NCI-H187 treated with DMSO at 0.1 percent for 48 hours (cell line): Measurements from ENCODE around the gene CDC123.
"Not testable (repeated sequence)": the region's sequence is repeated elsewhere in the genome, so short reads cannot be mapped to it uniquely, and the experiment has no call there.

Experiments
- DNase-seq: peaks from one replicate; lab custom pipeline; 2025; lab: John Stamatoyannopoulos, UW

CDC123 gene

GRCh38 chr10:12191715-12192114, 4.3 kb upstream of the CDC123 start:
- DNase-seq: no peak

- no peak for DNase-seq
Observed at GRCh38 chr10:12193193-12193592, 2.8 kb upstream of the CDC123 start.

GRCh38 chr10:12194752-12195271, 1.2 kb upstream of the CDC123 start:
- no peak for DNase-seq

GRCh38 chr10:12195281-12195602, 746 bp upstream of the CDC123 start:
- DNase-seq: no peak

GRCh38 chr10:12196531-12197211, 683 bp downstream of the CDC123 start:
- DNase-seq: no peak

GRCh38 chr10:12198156-12198555, 2.2 kb downstream of the CDC123 start:
- DNase-seq: no peak

DNA sequence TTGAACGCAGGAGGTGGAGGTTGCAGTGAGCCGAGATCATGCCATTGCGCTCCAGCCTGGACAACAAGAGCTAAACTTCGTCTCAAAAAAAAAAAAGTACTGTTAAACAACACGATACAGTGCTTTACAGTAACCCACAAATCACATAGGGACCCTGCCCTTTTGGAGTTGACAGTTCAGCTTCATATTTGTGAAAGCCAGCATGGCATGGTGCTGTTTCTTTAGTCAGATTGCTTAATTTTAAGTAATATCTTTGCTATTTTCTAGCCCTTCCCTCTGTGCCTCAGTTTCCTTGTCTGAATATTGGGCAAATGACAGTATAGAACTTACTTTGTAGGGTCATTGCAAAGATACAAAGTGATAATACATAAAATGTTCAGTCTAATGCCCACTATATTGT, 4.9 kb downstream of the CDC123 start:
- no peak for DNase-seq

DNA sequence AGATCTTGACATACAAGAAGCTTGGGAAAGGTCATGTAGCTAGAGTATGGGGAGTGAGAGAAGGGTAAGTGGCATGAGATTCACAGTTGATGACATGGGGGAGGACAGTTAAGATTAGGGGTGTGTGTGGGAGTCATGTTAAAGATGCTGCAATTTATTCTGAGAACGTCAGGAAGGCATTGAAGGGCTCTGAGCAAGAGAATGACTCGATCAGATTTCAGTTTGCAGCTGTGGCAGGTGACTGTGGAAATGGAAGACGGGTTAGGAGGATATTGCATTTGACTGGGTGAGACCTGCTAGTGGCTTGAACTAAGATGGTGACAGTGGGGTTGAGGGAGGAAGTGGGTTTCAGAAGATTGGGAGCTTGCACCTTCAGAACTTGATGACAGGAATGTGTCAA, 5.6 kb downstream of the CDC123 start:
- no peak for DNase-seq

GRCh38 chr10:12202226-12202625, 6.2 kb downstream of the CDC123 start:
- no peak for DNase-seq

DNA sequence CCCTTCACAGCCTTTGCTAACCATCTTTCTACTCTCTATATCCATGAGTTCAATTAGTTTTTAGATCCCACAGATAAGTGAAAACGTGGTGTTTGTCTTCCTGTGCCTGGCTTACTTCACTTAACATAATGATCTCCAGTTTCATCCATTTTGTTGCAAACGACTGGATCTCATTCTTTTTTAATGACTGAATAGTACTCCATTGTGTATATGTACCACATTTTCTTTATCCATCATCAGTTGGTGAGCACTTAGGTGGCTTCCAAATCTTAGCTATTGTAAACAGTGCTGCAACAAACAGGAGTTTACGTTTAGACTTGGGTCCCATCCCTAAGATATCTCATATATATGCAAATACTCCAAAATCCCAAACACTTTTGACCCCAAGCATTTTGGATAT, 9.1 kb downstream of the CDC123 start:
- no peak for DNase-seq

GRCh38 chr10:12207114-12207513, 11.1 kb downstream of the CDC123 start:
- DNase-seq: no peak

DNA sequence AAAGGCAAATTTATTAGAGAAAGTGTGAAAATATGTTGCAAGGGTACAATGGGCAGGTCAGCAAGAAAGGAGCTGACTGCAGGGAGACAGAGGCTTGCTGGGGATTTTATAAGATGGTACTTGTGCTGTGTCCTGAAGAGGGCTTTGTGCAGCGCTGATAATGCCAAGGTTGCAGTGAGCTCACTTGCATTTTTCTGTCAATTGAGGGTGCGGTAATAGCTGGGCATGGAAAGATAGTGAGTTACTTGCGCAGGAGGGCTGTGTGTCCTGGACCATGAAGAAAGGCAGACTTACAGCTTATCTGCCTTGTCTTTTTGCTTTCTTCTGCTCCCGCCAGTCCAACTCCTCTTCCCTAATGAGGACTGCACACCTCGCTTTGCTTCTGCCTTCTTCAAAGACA, 12.5 kb downstream of the CDC123 start:
- no peak for DNase-seq

GRCh38 chr10:12212454-12212853, 16.5 kb downstream of the CDC123 start:
- DNase-seq: no peak

DNA sequence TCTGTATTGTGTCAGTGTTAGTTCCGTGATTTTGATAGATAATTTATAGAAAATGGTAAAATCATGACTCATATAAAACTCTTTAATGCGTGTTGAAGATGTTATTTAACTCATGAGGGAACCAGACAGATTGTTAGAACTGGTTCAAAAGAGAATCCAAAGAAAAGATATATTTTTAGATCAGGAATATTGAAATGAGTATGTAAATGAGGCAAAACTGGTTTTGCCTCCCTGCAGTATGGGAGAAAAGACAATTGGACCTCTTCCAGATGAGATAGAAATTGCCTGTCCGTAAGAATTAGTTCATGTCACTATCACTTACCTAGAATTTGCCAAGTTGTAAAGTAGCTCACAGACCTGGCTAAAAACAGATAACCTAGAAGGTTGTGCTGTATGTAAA, 17.6 kb downstream of the CDC123 start:
- DNase-seq: no peak

GRCh38 chr10:12214093-12214492, 18.1 kb downstream of the CDC123 start:
- no peak for DNase-seq

- no peak for DNase-seq
Observed at GRCh38 chr10:12214763-12215218, 18.8 kb downstream of the CDC123 start.

DNA sequence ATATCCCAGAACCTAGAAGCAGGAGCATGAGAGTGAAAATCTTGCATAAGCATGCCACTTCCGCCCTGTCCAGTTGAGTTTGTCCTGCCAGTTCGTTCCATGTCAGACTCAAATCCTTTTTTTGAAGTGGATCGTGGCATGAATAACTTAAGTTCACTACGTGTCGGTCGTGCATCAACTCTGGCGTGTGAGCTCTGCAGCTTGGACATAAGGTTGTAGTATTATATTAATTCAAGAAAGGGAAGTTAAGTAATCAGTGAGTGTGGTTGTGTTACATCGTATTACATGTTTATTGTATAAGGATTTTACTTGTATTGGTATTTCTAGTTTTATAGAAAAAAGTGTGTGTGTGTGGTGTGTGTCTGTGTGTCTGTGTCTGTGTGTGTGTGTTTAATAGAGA, 23.0 kb downstream of the CDC123 start:
- DNase-seq: no peak

DNA sequence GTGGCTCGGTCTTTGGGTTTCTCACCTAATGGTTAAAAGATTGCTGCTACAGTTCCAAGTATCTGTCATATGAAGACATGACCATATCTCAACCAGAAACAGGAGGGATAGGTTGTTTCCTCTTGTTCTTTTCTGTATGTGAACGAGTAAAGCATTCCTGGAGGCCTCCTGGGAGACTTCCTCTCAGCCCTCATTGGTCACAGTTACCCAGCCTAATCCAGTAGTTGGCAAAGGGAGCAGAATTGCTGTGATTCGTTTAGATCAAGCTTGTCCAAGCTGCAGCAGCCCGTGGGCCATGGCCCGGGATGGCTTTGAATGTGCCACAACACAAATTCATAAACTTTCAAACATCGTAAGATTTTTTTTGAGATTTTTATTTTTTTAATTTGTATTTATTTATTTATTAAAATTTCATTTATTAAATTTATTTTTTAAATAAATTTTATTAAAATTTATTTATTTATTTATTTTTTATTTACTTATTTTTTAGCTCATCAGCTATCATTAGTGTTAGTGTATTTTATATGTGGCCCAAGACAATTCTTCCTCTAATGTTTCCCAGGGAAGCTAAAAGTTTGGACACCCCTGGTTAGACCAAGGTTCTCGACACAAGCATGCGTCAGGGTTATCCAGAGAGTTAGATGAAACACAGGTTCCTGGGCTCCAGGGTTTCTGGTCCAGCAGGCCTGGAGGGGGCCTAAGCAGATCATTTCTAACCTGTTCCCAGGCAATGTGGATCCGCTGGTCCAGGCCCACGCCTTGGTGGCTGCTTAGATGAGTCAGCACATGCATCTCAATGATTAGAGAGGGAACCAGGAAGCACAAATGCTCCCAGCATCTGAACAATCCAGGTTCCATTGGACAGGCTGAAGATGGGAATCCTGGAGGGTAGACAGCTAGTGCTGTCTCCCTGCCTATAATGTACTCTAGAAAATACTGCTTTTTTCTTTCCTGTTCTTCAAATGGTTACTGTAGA, 25.6 kb downstream of the CDC123 start:
- no peak for DNase-seq

- no peak for DNase-seq
Observed at GRCh38 chr10:12225444-12225843, 29.5 kb downstream of the CDC123 start.

DNA sequence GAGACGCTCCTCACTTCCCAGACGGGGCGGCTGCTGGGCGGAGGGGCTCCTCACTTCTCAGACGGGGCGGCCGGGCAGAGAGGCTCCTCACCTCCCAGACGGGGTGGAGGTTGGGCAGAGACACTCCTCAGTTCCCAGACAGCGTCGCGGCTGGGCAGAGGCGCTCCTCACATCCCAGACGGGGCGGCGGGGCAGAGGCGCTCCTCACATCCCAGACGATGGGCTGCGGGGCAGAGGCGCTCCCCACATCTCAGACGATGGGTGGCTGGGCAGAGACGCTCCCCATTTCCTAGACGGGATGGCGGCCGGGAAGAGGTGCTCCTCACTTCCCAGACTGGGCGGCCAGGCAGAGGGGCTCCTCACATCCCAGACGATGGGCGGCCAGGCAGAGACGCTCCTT, 30.4 kb downstream of the CDC123 start:
- DNase-seq: not testable (repeated sequence)

DNA sequence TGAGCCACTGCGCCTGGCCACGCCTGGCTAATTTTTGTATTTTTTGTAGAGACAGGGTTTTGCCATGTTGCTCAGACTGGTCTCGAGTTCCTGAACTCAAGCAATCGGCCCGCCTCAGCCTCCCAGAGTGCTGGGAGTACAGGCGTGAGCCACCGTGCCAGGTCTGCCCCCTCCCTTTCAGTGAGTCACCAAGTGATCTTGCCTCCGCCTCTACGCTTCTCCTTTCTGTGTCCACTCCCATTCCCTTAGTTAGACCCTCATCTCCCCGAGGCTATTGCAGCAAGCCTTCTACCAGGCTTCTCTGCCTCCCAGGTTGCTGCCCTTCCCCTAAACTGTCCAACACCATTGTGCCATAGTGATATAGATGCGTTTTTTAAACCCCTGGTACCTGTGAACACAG, 32.9 kb downstream of the CDC123 start:
- DNase-seq: no peak

DNA sequence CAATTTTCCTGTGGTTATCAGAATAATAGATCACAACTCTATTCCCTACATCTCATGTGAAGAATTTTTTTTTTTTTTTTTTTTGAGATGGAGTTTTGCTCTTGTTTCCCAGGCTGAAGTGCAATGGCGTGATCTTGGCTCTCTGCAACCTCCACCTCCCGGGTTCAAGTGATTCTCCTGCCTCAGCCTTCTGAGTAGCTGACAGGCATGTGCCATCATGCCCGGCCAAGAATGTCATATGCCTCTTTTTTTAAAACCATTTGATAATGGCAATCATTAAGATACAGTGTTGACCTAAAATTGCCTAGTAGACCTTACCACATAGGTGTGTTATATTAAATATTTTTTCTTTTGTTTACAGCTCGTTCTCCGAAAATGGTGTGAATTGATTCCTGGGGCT, 38.7 kb downstream of the CDC123 start:
- not testable (repeated sequence) for DNase-seq

DNA sequence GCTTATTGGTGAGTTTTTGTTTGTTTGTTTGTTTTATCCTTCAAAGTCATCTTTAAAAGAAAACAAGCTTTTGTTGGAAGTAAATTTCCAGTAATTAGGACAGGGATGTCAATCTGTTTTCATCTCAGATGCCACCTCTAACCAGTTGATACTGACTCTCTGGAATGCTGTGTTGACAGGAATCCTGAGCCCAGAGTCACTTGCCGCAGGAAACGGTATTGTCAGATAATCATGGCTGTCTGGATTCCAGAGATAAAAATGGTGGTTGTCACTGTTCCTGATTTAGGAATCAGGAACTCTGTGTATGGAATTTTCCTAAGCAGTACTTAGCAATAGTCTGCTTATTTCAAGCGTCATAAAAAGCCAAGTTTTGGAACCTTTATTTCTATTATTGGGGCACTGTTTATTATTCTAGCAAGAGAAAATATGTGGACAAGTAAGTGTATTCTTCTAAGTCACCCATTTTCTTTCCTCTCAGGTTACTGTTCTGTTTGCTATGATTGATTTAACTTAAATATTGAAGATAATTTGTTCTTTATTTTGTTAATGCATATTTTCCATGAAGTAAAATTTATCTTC, 39.2 kb downstream of the CDC123 start:
- no peak for DNase-seq
